ENCODE data around the gene SLC24A4. TPM values are rescaled to one million over a fixed set of nuclear protein-coding genes. Genes with fewer than 3 reads are reported as not detected.
A peak's percentile ranks its signal among the peaks of the same experiment; 100 is the strongest.

SLC24A4 gene
- total RNA-seq, 1 donor from 2014 or later, result 3.6 TPM

- no peak for ATAC-seq
- peak; percentile 40 for DNase-seq (ENCODE audit: low spot score)
- intact Hi-C loops (cut with DNase I), result no loop called here
Observed at GRCh38 chr14:92482621-92483319, 159.8 kb downstream of the SLC24A4 start.

- intact Hi-C loops (cut with DNase I), result no loop called here
- no peak for ATAC-seq
- DNase-seq (ENCODE audit: low spot score), result no peak
Observed at GRCh38 chr14:92484132-92484823, 161.3 kb downstream of the SLC24A4 start.

GRCh38 chr14:92486881-92487280, 163.9 kb downstream of the SLC24A4 start:
- no peak for ATAC-seq
- DNase-seq (ENCODE audit: low spot score), result no peak
- intact Hi-C loops (cut with DNase I), result no loop called here

- ATAC-seq, result no peak
- intact Hi-C loops (cut with DNase I), result no loop called here
- no peak for DNase-seq (ENCODE audit: low spot score)
Observed at GRCh38 chr14:92487513-92488133, 164.7 kb downstream of the SLC24A4 start.

- intact Hi-C loops (cut with DNase I), result no loop called here
- no peak for DNase-seq (ENCODE audit: low spot score)
- ATAC-seq, result no peak
Observed at GRCh38 chr14:92489394-92490238, 166.7 kb downstream of the SLC24A4 start.

- peak; percentile 31 for ATAC-seq
Observed at GRCh38 chr14:92490239-92490959, 167.4 kb downstream of the SLC24A4 start.

GRCh38 chr14:92491782-92492181, 168.8 kb downstream of the SLC24A4 start:
- ATAC-seq, result no peak
- no peak for DNase-seq (ENCODE audit: low spot score)
- intact Hi-C loops (cut with DNase I), result no loop called here

More at GRCh38 chr14:92490239-92490959, 167.4 kb downstream of the SLC24A4 start:
- DNase-seq (ENCODE audit: low spot score), result no peak
- intact Hi-C loops (cut with DNase I), result no loop called here

GRCh38 chr14:92492258-92492657, 169.3 kb downstream of the SLC24A4 start:
- DNase-seq (ENCODE audit: low spot score) (no peak), ATAC-seq (peak; percentile 61)
- intact Hi-C loops (cut with DNase I), result no loop called here

GRCh38 chr14:92493024-92493423, 170.1 kb downstream of the SLC24A4 start:
- intact Hi-C loops (cut with DNase I), result no loop called here
- no peak for DNase-seq (ENCODE audit: low spot score)
- ATAC-seq, result no peak

- ATAC-seq (no peak), DNase-seq (ENCODE audit: low spot score) (no peak)
- intact Hi-C loops (cut with DNase I), result no loop called here
Observed at GRCh38 chr14:92493492-92493891, 170.5 kb downstream of the SLC24A4 start.

GRCh38 chr14:92494512-92494911, 171.5 kb downstream of the SLC24A4 start:
- intact Hi-C loops (cut with DNase I), result no loop called here
- DNase-seq (ENCODE audit: low spot score) (no peak), ATAC-seq (no peak)

GRCh38 chr14:92495027-92495426, 172.1 kb downstream of the SLC24A4 start:
- ATAC-seq, result peak; percentile 31
- intact Hi-C loops (cut with DNase I), result no loop called here
- DNase-seq (ENCODE audit: low spot score), result peak; percentile 31

- no peak for ATAC-seq
Observed at GRCh38 chr14:92496191-92496857, 173.4 kb downstream of the SLC24A4 start.

GRCh38 chr14:92497391-92497790, 174.4 kb downstream of the SLC24A4 start:
- DNase-seq (ENCODE audit: low spot score) (no peak), ATAC-seq (no peak)
- intact Hi-C loops (cut with DNase I), result no loop called here

More at GRCh38 chr14:92496191-92496857, 173.4 kb downstream of the SLC24A4 start:
- no peak for DNase-seq (ENCODE audit: low spot score)
- intact Hi-C loops (cut with DNase I), result no loop called here

- intact Hi-C loops (cut with DNase I), result no loop called here
- no peak for ATAC-seq
Observed at GRCh38 chr14:92499234-92499633, 176.3 kb downstream of the SLC24A4 start.

GRCh38 chr14:92500491-92500941, 177.6 kb downstream of the SLC24A4 start:
- DNase-seq (ENCODE audit: low spot score) (no peak), ATAC-seq (peak; percentile 88)
- intact Hi-C loops (cut with DNase I), result no loop called here

More at GRCh38 chr14:92499234-92499633, 176.3 kb downstream of the SLC24A4 start:
- no peak for DNase-seq (ENCODE audit: low spot score)

GRCh38 chr14:92501891-92502351, 179.0 kb downstream of the SLC24A4 start:
- DNase-seq (ENCODE audit: low spot score) (no peak), ATAC-seq (no peak)
- intact Hi-C loops (cut with DNase I), result no loop called here

Measured in sciatic nerve (tissue), 2 donors.